T-helper 2 cell (primary cell): Measurements from ENCODE around the gene PTPRJ.
A peak's percentile ranks its signal among the peaks of the same experiment; 100 is the strongest.
"Not testable (repeated sequence)": the region's sequence is repeated elsewhere in the genome, so short reads cannot be mapped to it uniquely, and the experiment has no call there.

ENCODE experiments used
- DNase-seq, 5 experiments: peaks; one replicate each; pipeline versions ENCODE4 v3.0.0 to v3.0.0-alpha.2; 2012 to 2022

The PTPRJ gene

GRCh38 chr11:48018528-48019216, 38.3 kb downstream of the PTPRJ start:
- no peak for DNase-seq

- peak in 1 of 5 experiments; percentile 86 for DNase-seq
Measured at GRCh38 chr11:48019217-48019584, 38.8 kb downstream of the PTPRJ start.

DNA sequence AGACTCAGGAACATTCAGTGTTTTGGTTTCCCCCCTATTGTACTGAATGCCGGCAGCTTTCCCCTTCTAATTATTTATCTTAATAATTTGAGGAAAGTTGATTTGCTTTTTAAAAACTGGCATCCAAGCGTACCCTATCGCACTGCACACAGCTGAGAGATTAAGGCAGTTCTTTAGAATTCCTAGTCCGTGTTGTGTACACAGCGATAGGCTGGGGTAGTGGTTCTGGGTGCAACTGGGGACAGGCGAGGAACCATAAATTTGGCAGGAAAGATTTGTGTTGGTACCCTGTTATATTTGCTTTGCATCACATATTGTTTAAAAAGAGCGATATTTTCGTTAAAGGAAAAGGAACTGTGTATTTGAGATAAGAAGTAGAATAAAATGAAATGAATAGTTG, 39.2 kb downstream of the PTPRJ start:
- DNase-seq = no peak

GRCh38 chr11:48020092-48020755, 39.9 kb downstream of the PTPRJ start:
- DNase-seq = peak in 3 of 5 experiments; percentile 40 to 95 (median 58)

DNA sequence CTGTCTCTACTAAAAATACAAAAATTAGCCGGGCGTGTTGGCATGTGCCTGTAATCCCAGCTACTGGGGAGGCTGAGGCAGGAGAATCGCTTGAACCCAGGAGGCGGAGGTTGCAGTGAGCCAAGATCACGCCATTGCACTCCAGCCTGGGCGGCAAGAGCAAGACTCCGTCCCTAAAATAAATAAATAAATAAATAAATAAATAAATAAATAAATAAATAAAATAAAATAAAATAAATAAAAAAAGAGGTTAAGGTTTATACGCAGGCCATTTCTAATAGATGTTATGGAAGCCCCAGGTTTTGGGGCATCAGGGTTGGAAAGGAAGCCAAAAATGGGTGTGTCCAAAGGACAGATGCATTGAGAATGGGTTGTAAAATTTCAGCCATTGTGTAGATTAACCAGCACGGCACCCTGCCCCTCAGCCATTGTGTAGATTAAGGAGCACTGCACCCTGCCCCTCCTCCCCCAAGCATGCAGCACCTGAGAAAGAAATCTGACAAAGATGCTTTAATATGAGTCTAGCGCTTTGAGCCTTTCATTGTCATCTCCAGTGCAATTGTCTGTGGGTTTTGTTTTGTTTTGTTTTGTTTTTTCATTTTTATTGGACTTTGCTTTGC, 41.0 kb downstream of the PTPRJ start:
- not testable (repeated sequence) for DNase-seq

GRCh38 chr11:48022445-48022844, 42.1 kb downstream of the PTPRJ start:
- no peak for DNase-seq

- not testable (repeated sequence) for DNase-seq
Measured at GRCh38 chr11:48023608-48024007, 43.2 kb downstream of the PTPRJ start.

GRCh38 chr11:48024635-48025071, 44.3 kb downstream of the PTPRJ start:
- DNase-seq = no peak

- DNase-seq = no peak
Measured at GRCh38 chr11:48025293-48025983, 45.1 kb downstream of the PTPRJ start.

DNA sequence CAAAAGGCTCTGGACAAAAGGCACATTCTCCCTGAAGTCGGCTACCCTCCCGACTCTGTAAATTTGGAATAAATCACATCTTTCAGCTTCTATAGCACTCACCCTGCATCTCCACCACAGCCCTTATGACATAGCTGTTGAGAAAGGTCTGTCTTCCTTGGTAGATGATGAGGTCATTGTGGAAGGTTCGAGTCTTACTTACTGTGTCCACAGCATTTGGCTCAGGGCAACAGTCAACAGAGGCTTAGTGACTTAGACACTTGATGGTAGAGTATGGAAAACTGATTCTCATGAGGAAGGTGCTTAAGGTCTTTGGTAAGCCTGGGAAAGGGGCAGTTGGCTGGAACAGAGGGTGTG, 45.6 kb downstream of the PTPRJ start:
- no peak for DNase-seq

GRCh38 chr11:48028914-48029680, 48.7 kb downstream of the PTPRJ start:
- peak in 1 of 5 experiments; percentile 56 for DNase-seq

DNA sequence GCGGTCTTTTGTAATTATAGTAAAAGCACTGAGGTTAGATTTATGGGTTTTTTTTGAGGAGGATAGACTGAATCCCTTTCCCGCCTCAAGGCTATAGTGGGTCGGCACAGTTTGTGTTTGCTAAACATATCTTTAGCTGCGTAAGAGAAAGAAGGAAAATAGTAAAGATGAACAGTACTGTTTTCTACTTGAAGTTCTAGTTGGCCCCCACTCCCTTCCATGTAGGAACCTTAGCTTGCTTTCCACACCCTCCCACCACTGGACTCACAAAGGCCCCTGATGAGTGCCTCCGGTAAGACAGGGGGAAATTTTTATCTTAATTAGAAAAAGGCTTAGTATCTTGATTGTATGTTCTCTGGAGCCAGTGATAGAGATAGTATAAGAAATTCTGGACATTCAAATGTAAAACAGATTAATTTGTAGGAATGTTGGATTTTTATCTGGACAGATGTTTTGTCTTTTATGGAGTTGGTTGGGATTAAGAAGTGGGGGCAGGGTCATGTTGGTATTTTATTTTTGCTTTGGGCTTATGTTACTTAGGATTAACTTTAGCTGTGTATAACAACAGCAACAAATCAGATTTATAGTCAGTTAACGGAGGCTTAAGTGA, 49.4 kb downstream of the PTPRJ start:
- no peak for DNase-seq

DNA sequence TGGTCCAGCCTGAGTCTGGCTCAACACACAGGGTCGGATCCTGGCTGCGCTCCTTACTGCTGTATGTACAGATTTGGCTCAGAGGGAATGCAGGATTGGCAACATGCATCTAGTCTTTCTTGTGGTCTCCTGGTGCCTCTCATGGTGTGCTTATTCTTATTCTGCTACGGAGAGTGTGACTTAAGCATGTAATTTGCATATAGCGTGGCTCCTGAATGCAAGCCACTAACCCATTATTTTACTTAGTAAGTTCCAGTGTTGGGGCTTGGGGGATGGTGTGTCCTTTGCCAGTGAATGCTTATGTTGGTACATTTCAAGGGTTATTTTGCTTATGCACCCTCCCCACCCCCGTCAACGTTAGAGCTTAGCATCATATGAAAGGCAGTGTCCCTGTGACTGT, 51.2 kb downstream of the PTPRJ start:
- DNase-seq = no peak

DNA sequence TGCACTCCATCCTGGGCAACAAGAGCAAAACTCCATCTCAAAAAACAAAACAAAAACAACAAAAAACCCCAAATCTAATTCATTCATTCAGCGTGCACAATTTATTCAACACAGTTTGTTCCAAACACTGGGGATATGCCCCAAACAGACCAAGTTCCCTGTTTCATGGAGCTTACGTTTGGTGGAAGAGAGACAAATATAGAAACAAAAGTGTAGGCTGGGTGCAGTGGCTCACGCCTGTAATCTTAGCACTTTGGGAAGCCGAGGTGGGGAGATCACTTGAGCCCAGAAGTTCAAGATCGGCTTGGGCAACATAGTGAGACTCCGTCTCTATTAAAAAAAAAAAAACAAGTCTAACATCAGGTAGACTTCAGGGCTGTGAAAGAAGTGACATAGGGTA, 52.4 kb downstream of the PTPRJ start:
- no peak for DNase-seq

DNA sequence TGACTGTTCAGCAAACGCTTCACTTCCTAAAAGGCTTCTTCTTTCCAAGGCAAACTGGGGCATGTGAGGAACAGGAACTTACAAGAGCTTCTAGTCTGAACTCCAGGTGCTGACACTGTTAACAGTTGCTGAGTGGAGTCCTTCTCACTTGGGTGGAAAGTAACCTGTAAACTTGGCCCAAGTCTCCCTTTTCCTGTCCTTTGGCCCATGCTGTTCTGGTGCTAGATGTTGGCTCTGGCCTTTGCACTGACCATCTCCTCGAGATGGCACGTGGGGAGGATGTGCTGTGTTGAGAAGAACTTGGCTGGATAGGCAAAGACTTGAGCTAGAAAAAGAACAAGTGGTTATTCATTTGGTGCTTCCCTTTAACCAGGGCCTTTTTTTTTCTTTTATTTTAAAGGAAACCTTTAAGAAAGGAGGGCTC, 53.6 kb downstream of the PTPRJ start:
- no peak for DNase-seq

DNA sequence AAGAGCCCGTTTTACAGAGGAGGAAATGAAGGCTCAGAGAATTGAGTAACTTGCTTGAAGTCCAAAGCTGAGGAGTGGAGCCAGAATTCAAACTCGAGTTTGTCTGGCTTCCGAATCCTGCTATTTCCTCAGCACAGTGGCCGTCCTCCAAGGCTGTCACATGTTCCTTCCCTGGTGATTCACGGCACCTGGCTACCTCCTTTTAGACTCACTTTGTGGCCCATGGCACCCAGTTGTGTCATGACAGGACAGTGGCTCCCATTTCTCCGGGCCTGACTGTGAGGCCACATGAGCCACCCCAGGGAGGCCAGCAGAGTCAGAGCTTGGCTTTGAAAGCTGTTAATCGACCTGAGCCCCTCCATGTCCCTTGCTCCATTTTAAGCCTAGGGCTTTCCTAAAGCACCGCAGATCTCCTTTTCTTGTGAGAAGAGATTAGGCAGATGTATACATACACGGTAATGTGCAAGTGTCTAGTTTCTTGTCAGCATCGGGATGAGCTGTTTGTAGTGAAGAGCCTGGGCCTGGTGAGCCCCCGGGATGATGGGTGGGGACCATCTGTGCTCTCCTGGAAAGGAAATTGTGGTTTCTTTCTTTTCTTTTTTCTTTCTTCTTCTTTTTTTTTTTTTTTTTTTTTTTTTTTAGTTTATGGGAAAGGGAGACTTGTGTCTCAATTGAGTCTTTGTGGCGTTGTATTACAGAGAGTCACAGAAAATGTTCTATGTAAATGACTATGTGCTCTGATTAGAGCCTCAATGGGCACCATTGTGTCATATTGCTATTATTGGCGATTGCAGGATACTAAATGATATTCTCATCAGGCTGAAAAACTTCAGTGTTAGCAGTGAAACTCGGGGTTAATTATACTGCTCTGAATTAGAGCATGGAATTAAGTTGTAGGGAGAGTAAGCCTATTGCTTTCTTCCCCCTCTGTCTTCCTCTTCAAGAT, 54.8 kb downstream of the PTPRJ start:
- DNase-seq = no peak

DNA sequence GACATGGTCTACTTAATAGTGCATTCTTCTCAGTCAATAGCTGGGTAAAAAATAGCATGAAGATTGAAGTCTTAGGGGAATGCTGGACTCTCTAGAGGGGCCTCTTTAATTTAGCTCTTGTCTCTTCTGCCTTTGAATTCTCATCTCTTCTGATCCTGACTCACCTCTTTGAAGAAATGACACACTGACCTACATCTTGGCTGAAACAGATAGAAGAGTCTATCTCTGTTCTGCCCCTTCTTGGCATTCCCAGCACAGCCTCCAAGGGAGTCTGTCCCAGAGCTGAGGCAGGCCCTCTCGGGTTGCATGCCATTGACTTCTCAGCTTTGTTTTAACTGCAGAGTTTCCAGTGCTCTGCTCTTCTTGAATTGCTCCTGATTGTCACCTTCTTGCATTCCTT, 55.7 kb downstream of the PTPRJ start:
- DNase-seq = no peak

- DNase-seq = no peak
Measured at GRCh38 chr11:48036466-48036865, 56.1 kb downstream of the PTPRJ start.

GRCh38 chr11:48037709-48038468, 57.5 kb downstream of the PTPRJ start:
- DNase-seq = no peak

GRCh38 chr11:48040830-48041444, 60.6 kb downstream of the PTPRJ start:
- no peak for DNase-seq
